Glomerular visceral epithelial cell (primary cell): Measurements from ENCODE around the gene TMEM200B.
"Not testable (repeated sequence)": the region's sequence is repeated elsewhere in the genome, so short reads cannot be mapped to it uniquely, and the experiment has no call there.

Experiments used
- DNase-seq: peaks from one replicate; pipeline ENCODE4 v3.0.0-alpha.2; 2016; ENCODE audit errors: extremely low spot score

TMEM200B gene

DNA sequence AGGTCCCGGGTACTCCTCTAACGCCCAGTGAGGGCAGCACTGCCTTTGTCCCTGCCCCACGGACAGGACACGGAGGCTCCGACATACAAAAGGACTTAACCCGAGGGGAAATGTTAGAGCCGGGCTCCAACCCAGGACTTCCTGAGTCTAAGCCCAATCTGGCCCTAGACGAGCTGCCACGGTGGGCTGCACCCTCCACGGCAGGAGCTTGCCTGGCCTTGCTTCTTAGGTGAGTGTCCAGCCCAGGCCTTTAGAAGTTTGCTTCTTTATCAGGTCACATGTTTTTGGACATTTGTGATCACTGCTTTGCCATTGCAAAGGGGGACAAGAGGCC lies 11.0 kb upstream of the TMEM200B start:
- no peak for DNase-seq

DNA sequence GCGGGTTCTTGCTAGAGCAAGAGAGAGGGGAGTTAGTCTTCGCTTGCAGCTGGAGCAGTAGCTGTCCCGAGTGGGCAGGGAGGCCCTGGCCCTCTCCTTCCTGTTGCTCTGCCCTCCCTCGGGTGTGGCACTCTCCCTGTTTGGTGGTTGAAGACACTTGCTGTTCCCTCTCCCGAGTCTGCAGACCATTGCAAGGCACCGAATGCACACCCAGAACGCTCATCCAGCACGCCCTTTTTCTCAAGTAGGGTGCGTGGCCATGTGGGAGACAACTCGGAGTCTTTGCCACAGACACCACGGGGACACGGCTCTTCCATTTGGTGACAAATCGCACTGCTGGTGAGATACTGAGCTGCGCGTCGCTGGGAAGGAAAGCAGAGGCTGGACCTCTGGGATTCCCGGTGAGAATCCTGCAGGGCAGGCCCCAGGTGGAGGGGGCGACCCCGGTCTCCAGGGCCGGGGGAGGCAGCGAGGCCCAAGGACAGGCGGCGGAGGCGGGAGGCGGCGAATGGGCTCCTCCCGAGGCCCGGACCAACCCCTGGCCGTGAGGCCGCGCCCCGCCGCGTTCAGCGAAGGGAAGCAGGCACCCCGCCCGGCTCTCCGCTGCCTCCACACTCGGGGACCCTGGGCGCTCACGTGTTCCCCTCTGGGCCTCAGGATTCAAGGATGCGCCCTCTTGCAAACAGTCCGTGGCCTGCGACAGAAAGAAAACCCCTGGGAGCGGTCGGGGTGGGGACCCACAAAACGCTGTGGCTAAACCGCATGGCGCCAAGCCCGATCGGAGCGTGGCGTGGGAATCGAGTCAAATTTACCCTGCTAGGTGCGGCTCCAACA lies 10.4 kb upstream of the TMEM200B start:
- no peak for DNase-seq

DNA sequence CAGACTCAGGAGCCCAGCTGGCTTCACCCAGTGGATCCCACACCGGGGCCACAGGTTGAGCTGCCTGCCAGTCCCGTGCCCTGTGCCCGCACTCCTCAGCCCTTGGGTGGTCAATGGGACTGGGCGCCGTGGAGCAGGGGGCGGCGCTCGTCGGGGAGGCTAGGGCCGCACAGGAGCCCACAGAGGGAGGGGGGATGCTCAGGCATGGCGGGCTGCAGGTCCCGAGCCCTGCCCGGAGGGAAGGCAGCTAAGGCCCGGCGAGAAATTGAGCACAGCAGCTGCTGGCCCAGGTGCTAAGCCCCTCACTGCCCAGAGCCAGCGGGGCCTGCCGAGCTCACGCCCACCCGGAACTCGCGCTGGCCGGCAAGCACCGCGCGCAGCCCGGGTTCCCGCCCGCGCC lies 7.4 kb upstream of the TMEM200B start:
- DNase-seq: not testable (repeated sequence)

- no peak for DNase-seq
Measured at GRCh38 chr1:29129916-29130315, 6.2 kb upstream of the TMEM200B start.

- no peak for DNase-seq
Measured at GRCh38 chr1:29128739-29129138, 5.0 kb upstream of the TMEM200B start.

- DNase-seq: no peak
Measured at GRCh38 chr1:29126198-29126597, 2.5 kb upstream of the TMEM200B start.

- DNase-seq: no peak
Measured at GRCh38 chr1:29125788-29126187, 2.1 kb upstream of the TMEM200B start.

DNA sequence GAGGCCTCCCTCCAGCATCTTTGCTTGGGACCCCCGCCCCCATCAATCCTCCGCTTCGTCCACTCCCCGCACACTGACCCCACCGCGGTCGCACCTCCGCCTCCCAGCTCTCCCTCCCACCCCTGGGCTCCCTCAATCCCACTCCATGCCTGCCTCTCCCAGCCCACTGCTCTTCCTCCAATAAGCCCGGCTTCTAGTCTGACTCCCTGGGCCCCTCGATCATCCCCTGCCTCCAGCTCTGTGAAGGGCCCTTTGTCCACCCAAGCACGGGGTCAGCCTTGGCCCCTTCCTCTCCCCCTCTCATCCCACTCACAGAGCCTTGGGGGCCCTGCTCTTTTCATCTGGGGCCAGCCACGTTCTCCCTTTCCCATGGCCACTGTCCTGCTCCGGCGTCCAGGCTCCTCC lies 1.5 kb upstream of the TMEM200B start:
- no peak for DNase-seq

- peak; percentile 76 for DNase-seq
Measured at GRCh38 chr1:29124366-29125236, 898 bp upstream of the TMEM200B start.

DNA sequence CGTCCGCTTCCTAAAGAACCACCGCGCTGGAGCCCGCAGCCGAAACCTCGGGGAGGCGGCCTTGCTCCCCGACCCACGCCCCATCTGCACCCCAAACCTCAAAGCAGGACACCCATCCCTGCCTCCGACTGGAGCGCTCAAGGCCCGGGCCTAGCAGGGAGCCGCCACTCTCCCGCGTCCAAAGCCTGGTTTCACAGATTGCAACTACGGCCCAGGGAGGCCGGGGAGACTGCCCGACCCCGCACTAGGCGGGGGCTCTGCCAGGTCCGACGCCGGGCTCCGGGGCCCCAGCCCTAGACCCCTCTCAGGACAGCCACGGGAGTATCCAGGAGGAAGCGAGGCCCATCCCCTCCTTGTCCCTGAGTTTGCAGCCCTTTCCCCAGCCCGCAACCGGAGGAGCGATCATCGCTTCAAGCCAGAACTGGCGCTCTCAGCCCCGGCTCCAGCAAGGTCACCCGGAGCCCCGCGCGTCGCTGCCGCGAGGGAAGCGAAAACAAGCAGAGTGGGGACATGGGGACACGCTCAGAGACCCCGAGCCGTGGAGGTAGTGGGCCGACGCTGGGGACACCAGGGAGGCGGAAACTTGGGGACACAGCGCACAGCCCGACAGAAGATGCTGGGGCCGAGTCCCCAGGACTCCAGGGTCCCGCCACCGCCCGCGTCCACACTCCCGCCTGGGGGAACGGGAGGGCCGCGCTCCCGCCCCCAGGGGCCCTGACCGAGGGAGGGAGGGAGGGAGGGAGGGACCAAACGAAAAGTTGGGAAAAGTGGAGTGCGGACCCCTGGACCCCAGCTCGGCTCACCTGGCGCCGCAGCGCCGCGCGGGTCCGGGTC lies 433 bp downstream of the TMEM200B start:
- DNase-seq: peak; percentile 38

GRCh38 chr1:29122682-29123052 lies 1.0 kb downstream of the TMEM200B start:
- DNase-seq: peak; percentile 75

GRCh38 chr1:29121936-29122681 lies 1.6 kb downstream of the TMEM200B start:
- DNase-seq: peak; percentile 60

DNA sequence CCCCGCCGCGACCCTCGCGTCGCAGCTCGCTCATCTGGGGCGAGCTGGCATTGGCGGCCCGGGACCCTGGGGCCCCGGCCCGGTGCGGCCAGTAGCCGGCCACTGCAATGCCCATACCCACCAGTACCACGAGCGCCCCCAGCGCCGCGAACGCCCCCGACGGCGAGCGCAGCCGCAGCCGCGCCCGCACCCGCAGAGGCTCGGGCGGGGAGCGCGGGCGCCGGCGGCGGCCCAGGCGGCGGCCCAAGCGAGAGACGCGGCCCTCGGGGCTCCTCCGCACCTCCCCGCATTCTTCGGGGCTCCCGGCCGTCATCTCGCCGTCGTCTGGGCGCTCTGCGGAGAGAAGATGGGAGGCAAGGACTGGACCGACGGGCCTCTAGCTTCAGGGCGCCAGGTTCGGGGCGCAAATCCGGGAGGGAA lies 2.2 kb downstream of the TMEM200B start:
- no peak for DNase-seq

- DNase-seq: no peak
Measured at GRCh38 chr1:29120947-29121485, 2.7 kb downstream of the TMEM200B start.

DNA sequence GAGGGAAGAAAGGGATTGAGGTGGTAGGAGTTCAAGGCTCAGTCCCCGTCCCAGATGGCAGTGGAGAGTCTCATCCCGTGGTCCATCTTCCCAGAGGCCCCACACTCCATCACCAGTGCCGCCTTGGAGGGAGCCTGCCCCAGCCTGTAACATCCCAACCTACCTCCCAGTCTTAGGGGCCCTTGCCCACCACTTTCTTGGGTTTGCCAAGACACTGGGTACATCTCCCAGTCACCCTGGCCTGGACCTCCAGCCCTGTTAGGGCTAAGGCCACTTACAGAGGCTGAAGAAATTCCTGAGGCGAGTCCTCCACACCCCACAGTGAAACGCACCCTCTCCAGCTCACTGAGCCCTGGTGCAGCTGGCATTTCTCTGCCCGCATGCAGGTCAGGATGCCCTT lies 3.3 kb downstream of the TMEM200B start:
- DNase-seq: no peak

DNA sequence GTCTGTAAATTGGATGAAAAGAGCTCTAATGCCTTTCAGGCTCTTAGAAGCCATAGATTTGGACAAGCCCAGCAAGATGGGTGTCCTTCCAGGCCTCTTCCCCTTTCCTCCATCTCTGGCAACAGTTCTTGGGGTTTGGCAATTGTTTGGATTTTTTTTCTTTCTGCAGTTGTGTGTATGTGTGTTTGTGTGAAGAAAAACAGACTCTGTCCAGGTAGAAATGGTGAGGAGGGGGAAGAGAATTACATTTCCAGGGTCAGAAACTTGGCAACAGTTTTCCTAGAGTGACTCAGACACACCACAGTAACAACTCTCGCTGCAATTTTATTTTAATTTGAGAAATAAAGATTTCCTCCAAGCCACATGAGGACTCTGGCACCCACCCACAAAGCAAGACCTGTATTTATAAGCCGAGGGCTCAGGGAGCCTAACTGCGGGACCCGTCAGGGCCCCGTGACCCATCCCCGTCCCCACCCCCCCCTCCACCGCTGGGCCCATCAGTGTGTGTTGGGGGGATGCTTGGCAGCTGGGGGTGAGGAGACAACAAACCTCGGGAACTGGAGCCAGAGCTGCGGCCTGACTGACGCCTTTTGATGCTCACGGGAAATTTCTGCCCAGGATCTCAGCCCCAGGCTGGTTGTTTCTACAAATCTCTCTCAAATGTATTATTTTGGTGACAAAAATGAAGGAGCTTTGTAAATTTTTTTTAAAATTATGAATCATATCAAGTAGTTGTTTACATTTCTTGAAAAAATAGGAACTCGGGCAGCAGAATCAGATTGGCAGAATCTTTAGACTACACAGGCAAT lies 4.4 kb downstream of the TMEM200B start:
- DNase-seq: no peak

DNA sequence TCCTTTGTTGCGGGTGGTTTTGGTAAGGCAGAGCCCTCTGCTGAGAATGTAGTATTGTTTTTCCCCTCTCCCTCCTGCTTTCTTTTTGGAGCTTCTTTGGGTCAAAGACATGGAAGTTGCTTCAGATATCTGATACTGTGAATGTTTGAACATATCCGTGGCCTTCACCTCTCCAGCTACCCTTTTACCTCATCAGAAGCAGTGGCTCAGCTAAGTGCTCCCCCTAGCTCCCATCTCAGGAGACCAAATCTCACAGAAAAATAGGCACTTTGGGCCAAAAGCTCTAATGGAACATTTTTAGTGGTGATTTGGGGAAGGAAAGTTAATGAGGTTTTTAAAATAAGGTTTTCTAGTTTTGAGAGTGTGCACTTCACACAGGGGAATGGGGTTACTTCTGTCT lies 6.3 kb downstream of the TMEM200B start:
- no peak for DNase-seq

DNA sequence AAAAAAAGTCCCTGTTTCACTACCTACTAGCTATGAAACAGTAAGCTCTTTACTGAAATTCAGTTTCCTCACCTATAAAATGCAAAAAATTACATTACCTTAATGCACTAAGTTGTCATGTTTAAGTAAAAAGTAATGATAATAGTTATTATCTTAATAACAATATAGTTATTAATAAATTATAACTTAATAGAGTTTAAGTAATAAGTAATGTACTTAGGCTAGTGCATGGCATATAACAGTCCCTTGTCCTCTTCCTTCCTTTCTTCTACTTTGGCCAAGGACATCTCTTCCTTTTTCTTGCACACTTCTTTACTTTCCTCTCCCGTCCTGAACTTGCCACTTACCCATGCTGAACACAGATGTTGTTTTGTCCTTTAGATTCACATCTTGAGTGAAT lies 9.0 kb downstream of the TMEM200B start:
- no peak for DNase-seq

DNA sequence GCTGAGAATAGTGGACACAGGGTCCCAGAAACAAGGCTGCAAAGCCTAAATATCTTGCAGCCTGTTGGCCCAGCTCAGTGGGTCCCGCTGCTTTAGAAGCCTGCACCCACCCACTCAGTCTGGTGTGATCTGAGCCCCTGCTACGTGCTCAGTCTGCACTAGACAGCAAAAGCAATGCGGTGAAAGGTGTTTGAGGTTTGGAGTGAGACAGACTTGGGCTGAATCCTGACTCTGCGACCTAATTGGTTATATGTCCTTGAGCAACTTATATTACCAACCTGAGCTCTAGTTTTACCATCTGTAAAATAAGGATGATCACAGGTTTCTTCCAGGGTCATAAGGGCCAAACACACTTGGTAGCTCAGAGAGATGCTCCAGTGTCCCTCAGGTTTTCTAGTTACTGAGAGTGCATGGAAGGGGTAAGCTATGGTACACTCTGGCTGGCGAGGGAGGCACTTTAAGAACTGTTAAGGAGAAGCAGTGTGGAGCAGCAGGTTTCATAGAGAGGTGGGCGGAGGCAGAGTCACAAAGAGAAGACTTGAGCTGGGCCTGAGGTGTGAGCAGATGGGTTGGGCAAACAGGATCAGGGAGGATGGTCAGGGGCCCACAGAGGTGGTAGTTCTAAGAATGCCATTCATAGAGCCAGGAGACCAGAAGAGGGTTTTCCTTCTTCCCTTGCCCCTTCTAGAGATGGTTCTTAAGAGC lies 10.1 kb downstream of the TMEM200B start:
- DNase-seq: no peak
